ENCODE results near the gene ULK1.
"Not testable (repeated sequence)": the region's sequence is repeated elsewhere in the genome, so short reads cannot be mapped to it uniquely, and the experiment has no call there.

The ULK1 gene

DNA sequence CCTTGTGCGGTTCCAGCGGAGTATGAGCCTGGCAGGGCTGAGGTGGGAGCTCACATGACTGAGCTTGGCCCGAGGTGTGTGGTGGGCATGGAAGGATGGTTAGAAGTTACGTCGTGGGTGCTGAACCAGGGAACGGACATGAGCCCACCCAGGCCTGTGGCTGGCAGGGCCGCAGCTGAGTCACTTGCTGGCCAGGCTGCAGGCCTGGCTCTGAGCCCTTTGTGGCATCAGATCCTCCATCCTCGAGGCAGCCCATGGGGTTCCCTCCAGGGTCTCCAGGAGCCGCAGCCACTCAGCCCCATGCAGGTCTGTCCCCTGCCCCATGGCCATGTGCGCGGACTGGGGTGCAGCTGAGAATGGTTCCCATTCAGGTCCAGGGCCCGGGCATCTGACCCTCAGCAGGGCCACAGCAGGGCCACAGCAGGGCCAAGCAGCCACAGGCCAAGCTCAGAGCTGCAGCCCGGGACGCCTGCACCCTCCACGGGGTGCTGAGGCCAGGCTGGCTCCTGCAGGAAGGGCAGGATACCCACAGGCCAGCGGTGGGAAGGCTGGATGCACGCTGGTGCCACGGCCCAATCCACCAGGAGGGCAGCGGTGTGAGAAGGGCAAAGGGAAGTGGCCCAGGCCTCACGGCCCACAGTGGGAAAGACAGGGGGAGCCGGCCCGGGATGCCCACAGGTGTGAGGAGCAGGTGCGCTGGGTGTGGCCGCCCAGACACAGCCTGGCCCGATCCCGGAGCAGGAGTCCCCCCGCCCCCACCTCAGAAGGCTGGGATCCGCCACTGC is 26.3 kb upstream of the ULK1 start:
- Mint-ChIP-seq H3K27ac (peak overlapping the region; percentile 45), H3K4me1 (ENCODE audit: low read depth) (peaks cover 41% of the 10 kb centered on the region), H3K9me3 (no peaks in the 10 kb centered on the region), H3K27me3 (peaks cover 2% of the 10 kb centered on the region), H3K36me3 (ENCODE audit: low read depth) (no peaks in the 10 kb centered on the region), H3K4me3 (no peak overlapping the region)
- intact Hi-C loops (cut with micrococcal nuclease) = no loop called here

DNA sequence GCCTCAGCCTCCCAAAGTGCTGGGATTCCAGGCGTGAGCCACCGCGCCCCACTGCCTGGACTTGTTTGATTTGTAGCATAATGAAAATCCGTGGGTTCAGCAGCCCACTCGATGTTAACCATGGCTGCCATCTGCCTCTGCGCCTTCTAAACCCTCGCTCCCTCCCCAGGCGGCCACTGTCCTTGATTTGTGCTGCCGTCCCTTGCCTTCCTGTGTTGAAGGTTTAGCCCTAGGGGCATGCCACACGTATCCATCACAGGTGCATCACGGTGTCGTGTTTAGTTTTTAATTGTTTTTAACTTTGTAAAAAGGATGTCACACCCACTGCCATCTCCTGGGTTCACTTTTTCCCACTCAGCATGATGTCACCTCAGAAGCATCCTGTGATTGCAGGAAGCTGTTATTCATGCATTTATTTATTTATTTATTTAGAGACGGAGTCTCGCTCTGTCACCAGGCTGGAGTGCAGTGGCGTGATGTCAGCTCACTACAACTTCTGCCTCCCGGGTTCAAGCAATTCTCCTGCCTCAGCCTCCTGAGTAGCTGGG is 24.5 kb upstream of the ULK1 start:
- intact Hi-C loops (cut with micrococcal nuclease) = no loop called here
- H3K27ac Mint-ChIP-seq = no peak overlapping the region
- H3K27me3 Mint-ChIP-seq = peaks cover 2% of the 10 kb centered on the region
- no peaks in the 10 kb centered on the region for H3K36me3 Mint-ChIP-seq (ENCODE audit: low read depth)
- no peaks in the 10 kb centered on the region for H3K9me3 Mint-ChIP-seq
- H3K4me3 Mint-ChIP-seq = no peak overlapping the region
- H3K4me1 Mint-ChIP-seq (ENCODE audit: low read depth) = peaks cover 50% of the 10 kb centered on the region

DNA sequence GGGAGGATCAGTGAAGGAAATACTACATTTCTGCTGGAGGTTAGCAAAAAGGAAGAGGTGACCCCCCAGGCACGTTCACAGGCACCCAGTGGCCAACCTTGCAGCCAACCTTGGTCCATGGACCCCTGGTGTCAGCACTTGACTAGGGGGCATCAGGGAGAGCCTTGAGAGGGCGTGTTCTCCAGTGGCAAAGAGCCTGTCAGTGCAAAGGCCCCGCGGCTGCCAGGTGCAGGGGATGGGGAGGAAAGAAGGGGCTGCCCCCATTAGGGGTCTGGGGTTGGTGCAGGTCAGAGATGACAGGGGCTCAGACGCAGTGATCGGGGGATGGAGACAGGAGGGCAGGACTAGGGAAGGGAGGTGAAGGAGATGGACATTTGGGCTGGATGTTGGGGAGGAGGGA is 22.7 kb upstream of the ULK1 start:
- Mint-ChIP-seq H3K36me3 (ENCODE audit: low read depth) (no peaks in the 10 kb centered on the region), H3K4me3 (no peak overlapping the region), H3K4me1 (ENCODE audit: low read depth) (peaks cover 57% of the 10 kb centered on the region), H3K27ac (peak overlapping the region; percentile 5), H3K27me3 (peaks cover 2% of the 10 kb centered on the region), H3K9me3 (no peaks in the 10 kb centered on the region)
- intact Hi-C loops (cut with micrococcal nuclease) = no loop called here

DNA sequence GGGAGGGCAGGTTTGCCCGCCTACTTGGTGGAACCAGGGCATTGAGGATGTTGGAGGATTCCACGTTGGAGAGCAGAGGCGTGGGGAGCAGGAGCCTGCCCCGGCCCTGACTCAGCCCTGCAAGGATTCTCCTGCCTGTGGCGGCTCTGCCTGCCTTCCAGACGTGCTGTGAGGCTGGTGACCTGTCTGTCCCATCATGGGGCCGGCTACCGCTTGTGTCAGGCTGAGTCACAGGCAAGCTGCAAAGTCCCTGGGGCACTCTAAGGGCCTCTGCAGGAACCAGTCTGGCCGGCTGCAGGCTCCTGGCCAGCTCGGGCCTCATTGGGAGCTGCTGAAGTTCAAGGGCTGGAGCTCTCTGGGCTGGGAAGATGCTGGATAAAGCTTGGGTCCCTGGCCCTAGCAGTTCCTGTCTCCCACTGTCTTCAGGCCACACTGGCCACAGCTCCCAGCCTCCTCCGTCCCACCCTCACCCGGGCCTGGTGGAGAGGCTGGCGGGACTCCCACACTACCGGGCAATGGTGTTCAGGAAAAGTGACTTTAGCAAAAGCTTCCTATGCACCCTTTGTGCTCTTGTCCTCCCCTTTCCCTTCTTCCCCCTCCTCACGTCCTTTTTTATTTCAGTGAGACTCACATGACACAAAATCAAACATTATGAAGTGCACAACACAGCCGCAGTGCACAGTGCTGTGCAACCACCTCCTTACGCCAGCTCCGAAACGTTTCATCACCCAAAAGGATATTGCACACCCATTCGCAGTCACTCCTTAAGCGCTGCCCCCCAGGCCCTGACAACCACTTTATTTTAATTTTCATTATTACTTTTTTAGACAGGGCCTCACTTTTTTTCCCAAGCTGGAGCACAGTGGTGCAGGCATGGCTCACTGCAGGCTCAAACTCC is 22.0 kb upstream of the ULK1 start:
- H3K27ac Mint-ChIP-seq = peak overlapping the region; percentile 5

DNA sequence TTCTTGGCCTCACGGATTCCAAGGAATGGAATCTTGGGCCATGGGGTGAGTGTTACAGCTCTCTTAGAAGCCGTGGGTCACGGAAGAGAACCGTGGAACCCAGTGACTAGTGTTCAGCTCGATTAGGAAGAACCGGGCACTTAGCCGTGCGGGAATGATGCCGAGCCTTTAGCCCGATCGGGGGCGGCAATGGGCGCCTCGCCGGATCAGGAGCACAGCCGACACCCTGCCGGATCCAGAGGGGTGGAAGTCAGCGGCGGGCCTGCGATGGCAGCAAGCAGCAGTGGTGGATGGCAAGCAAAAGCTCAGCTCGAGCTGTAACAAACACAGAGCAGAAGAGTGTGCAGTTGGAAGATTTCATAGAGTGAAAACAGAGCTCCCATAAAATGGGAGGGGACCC is 21.1 kb upstream of the ULK1 start:
- no peak overlapping the region for H3K27ac Mint-ChIP-seq
- H3K36me3 Mint-ChIP-seq (ENCODE audit: low read depth) = no peaks in the 10 kb centered on the region
- peaks cover 56% of the 10 kb centered on the region for H3K4me1 Mint-ChIP-seq (ENCODE audit: low read depth)
- no peak overlapping the region for H3K4me3 Mint-ChIP-seq
- no peaks in the 10 kb centered on the region for H3K9me3 Mint-ChIP-seq
- H3K27me3 Mint-ChIP-seq = peaks cover 2% of the 10 kb centered on the region
- intact Hi-C loops (cut with micrococcal nuclease) = no loop called here

More for the DNA sequence above, 22.0 kb upstream of the ULK1 start:
- Mint-ChIP-seq H3K4me1 (ENCODE audit: low read depth) (peaks cover 54% of the 10 kb centered on the region), H3K9me3 (no peaks in the 10 kb centered on the region), H3K27me3 (peaks cover 2% of the 10 kb centered on the region), H3K36me3 (ENCODE audit: low read depth) (no peaks in the 10 kb centered on the region), H3K4me3 (no peak overlapping the region)
- intact Hi-C loops (cut with micrococcal nuclease) = no loop called here

DNA sequence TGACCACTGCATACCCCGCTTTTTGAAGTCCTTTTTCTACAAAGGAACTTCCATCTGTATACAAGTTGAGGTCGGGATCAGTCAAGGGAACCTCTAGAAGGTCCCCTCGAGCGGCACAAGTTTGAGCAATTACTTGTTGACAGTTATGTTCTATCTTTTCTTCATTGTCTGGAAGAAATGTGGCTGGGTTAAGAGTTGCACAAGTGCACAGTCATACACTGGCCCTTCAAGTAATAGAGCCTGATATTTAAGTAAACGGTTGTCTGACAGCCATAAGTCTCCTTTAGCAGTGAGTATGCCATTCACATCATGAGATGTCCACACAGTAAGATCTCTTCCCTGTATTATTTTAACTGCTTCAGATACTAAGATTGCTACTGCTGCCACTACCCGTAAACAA is 19.4 kb upstream of the ULK1 start:
- H3K9me3 Mint-ChIP-seq; H3K4me3 Mint-ChIP-seq; H3K27ac Mint-ChIP-seq; H3K36me3 Mint-ChIP-seq (ENCODE audit: low read depth); H3K27me3 Mint-ChIP-seq; intact Hi-C loops (cut with micrococcal nuclease): not testable (repeated sequence)
- peaks cover 70% of the 10 kb centered on the region for H3K4me1 Mint-ChIP-seq (ENCODE audit: low read depth)

DNA sequence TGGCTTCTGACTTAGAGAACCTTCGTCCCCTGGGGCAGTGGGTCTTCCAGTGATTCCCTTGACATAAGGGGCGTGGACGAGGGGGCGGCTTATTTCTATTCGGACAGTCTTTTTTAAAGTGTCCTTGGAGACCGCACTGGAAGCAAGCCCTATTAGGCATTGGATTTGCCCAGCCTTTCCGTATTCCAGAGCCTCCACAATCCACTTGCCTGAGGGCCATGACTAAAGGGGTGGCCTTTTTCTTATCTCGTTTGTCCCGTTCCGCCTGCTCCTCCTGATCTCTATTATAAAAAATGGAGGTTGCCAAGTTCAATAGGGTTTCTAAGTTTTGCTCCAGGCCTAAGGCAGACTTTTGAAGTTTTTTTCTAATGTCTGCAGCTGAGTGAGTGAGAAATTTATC is 17.2 kb upstream of the ULK1 start:
- H3K9me3 Mint-ChIP-seq; H3K36me3 Mint-ChIP-seq (ENCODE audit: low read depth); H3K4me3 Mint-ChIP-seq; H3K27ac Mint-ChIP-seq; H3K27me3 Mint-ChIP-seq; intact Hi-C loops (cut with micrococcal nuclease): not testable (repeated sequence)
- H3K4me1 Mint-ChIP-seq (ENCODE audit: low read depth) = peaks cover 77% of the 10 kb centered on the region

DNA sequence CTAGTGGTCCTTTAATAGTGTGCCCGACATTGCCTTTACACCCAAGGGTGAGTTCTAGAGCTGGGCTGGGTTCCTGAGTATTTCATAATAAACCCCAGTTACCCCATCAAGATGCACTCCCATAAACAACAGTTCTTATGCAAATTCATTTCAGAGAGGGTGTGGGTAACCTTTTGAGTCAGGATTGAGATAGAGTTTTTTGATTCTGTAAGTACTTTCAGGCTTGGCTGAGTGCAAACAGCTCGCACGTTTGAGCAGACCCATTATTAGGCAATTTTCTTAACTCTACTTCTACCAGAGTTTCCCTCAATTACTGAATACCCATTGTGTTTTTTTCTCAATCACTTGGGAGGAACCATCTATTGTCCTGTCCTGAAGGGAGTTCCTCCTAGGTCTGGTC is 16.0 kb upstream of the ULK1 start:
- H3K4me1 Mint-ChIP-seq (ENCODE audit: low read depth) = peaks cover 77% of the 10 kb centered on the region
- not testable (repeated sequence) for H3K27ac Mint-ChIP-seq; H3K4me3 Mint-ChIP-seq; H3K36me3 Mint-ChIP-seq (ENCODE audit: low read depth); H3K9me3 Mint-ChIP-seq; H3K27me3 Mint-ChIP-seq
- intact Hi-C loops (cut with micrococcal nuclease) = loop anchor here (2.0 kb wide), 1 partner anchor 16 kb away; the partner anchor contains the start of gene ULK1

DNA sequence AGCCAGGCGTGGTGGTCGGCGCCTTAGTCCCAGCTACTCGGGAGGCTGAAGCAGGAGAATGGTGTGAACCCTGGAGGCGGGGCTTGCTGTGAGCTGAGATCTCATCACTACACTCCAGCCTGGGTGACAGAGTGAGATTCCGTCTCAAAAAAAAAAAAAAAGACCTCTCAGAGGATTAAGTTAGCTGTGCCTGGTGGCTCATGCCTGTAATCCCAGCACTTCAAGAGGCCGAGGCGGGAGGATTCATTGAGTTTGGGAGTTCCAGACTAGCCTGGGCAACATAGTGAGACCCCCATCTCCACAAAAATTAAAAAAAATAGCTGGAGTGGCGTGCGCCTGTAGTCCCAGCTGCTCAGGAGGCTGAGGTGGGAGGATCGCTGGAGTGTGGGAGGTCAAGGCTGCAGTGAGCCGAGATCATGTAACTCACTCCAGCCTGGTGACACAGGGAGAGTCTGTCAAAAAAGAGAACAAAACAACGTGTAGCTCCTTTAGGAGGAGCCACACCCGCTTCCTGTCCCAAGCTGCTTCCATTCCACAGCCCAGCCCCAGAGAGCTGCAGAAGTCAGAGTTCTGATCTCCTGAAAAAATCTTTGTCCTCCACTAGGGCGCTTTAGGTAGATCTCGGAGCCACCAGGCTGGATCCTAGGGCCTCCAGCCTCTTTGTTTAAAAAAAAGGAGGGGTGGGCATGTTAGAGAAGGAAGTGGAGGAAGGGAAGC is 11.5 kb upstream of the ULK1 start:
- H3K4me1 Mint-ChIP-seq (ENCODE audit: low read depth) = peaks cover 73% of the 10 kb centered on the region
- peaks cover 5% of the 10 kb centered on the region for H3K36me3 Mint-ChIP-seq (ENCODE audit: low read depth)
- H3K4me3 Mint-ChIP-seq = peak overlapping the region; percentile 68
- peak overlapping the region; percentile 87 for H3K27ac Mint-ChIP-seq
- H3K27me3 Mint-ChIP-seq = no peaks in the 10 kb centered on the region
- peaks cover 12% of the 10 kb centered on the region for H3K9me3 Mint-ChIP-seq
- intact Hi-C loops (cut with micrococcal nuclease) = no loop called here

DNA sequence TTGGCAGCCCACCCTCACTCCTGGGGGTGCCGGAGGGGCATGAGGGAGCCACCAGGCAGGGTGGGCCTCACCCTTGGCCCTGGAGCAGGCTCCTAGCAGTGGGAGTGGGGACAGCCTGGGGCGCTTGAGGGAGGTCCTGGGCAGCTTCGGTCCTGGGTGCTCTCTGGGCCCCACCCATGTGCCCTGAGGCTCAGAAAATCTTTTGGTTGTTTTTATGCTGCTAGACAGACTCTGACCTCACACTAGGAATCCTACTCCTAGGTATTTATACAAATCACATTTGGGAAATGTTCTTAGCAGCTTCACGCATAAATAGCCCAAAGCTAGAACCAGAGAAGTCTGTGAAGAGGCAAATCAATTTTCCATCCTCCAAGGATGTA is 10.9 kb upstream of the ULK1 start:
- peak overlapping the region; percentile 87 for H3K27ac Mint-ChIP-seq
- H3K4me3 Mint-ChIP-seq = peak overlapping the region; percentile 68
- intact Hi-C loops (cut with micrococcal nuclease) = no loop called here

DNA sequence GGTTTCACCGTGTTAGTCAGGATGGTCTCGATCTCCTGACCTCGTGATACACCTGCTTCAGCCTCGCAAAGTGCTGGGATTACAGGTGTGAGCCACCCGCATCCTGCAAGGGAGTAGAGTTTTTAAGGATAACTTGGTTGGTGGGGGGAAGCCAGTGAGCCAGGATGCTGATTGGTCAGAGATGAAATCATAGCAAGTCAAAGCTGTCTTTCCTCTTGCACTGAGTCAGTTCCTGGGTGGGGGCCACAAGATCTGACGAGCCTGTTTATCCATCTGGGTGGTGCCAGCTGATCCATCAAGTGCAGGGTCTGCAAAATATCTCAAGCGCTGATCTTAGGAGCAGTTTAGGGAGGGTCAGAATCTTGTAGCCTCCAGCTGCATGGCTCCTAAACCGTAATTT is 9.3 kb upstream of the ULK1 start:
- Mint-ChIP-seq H3K27me3 (peaks cover 13% of the 10 kb centered on the region), H3K4me1 (ENCODE audit: low read depth) (peaks cover 57% of the 10 kb centered on the region), H3K9me3 (peaks cover 12% of the 10 kb centered on the region)
- intact Hi-C loops (cut with micrococcal nuclease); H3K4me3 Mint-ChIP-seq; H3K27ac Mint-ChIP-seq; H3K36me3 Mint-ChIP-seq (ENCODE audit: low read depth): not testable (repeated sequence)

More for the DNA sequence above, 10.9 kb upstream of the ULK1 start:
- H3K27me3 Mint-ChIP-seq = peaks cover 1% of the 10 kb centered on the region
- peaks cover 5% of the 10 kb centered on the region for H3K36me3 Mint-ChIP-seq (ENCODE audit: low read depth)
- peaks cover 12% of the 10 kb centered on the region for H3K9me3 Mint-ChIP-seq
- peaks cover 67% of the 10 kb centered on the region for H3K4me1 Mint-ChIP-seq (ENCODE audit: low read depth)

DNA sequence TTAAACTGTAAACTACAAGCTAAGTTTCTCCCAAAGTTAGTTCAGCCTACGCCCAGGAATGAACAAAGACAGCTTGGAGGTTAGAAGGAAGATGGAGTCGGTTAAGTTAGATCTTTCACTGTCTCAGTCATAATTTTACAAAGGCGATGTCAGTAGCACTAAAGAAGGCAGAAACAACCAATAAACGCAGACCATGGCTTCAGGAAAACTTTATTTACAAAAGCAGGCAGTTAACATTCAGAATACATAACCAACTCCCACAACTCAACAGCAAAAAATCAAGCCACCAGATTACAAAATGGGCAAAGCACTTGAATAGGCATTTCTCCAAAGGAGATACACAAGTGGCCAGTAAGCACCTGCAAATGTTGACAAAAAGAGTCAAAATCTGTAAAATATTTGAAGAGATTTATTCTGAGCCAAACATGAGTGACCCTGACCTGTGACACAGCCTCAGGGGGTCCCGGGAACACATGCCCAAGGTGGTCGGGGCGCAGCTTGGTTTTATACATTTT is 8.8 kb upstream of the ULK1 start:
- Mint-ChIP-seq H3K27me3 (peaks cover 14% of the 10 kb centered on the region), H3K4me3 (no peak overlapping the region), H3K9me3 (peaks cover 12% of the 10 kb centered on the region), H3K4me1 (ENCODE audit: low read depth) (peaks cover 52% of the 10 kb centered on the region), H3K36me3 (ENCODE audit: low read depth) (peaks cover 5% of the 10 kb centered on the region), H3K27ac (no peak overlapping the region)
- intact Hi-C loops (cut with micrococcal nuclease) = no loop called here

DNA sequence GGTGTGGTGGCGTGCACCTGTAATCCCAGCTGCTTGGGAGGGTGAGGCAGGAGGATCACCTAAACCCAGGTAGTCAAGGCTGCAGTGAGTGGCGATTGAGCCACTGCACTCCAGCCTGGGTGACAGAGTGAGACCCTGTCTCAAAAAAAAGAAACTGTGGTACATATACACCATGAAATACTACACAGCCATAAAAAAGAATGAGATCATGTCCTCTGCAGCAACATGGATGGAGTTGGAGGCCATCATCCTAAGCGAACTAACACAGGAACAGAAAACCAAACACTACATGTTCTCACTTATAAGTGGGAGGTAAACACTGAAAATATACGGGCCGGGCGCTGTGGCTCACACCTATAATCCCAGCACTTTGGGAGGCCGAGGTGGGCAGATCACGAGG is 2.7 kb upstream of the ULK1 start:
- peaks cover 23% of the 10 kb centered on the region for H3K4me1 Mint-ChIP-seq (ENCODE audit: low read depth)
- not testable (repeated sequence) for H3K27ac Mint-ChIP-seq, H3K9me3 Mint-ChIP-seq, H3K4me3 Mint-ChIP-seq
- peaks cover 14% of the 10 kb centered on the region for H3K27me3 Mint-ChIP-seq
- intact Hi-C loops (cut with micrococcal nuclease) = loop anchor here (10.0 kb wide), 1 partner anchor 57 kb away; no protein-coding TSS in a partner anchor
- H3K36me3 Mint-ChIP-seq (ENCODE audit: low read depth) = peaks cover 13% of the 10 kb centered on the region

Data from dendritic cell treated with granulocyte-macrophage colony-stimulating factor and Interleukin-4, amounts not matched to agents 40 ng/mL and 50 ng/mL, for 4 days (primary cell).